ENCODE data around the gene CGB8.
A peak's percentile ranks its signal among the peaks of the same experiment; 100 is the strongest.

The CGB8 gene

DNA sequence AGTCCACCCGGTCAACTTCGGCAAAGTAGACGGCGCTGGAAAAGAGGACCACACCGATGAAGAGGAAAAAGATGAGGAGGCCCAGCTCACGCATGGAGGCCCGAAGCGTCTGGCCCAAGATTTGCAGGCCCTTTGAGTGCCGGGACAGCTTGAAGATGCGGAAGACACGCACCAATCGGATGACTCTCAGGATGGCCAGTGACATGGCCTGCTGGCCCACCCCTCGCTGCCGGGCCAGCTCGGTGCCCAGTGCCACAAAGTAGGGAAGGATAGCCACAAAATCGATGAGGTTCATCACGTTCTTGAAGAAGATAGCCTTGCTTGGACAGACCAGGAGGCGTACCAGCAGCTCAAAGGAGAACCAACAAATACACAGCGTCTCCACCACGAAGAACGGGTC is 21.5 kb upstream of the CGB8 start:
- H3K36me3 ChIP-seq, result no peaks in the 10 kb centered on the region
- peaks cover 0 to 8% (median 0%) of the 10 kb centered on the region in 11 experiments; a peak in 1 of 22 replicates for H4K20me1 ChIP-seq
- peaks cover 0 to 10% (median 0%) of the 10 kb centered on the region in 11 experiments; a peak in 1 of 22 replicates for H3K9me3 ChIP-seq (replicated peaks in 1 of 11)
- TF ChIP-seq Cebpa-rat (IDR thresholded peaks at IDR 0.05), result no peak
- H3K4me3 ChIP-seq, result no peak overlapping the region
- no peak overlapping the region for H3K9ac ChIP-seq
- H3K4me1 ChIP-seq, result peaks cover 0 to 11% (median 7%) of the 10 kb centered on the region in 10 experiments; a peak in 10 of 20 replicates
- H3K27ac ChIP-seq, result no peak overlapping the region
- peaks cover 27 to 40% (median 35%) of the 10 kb centered on the region in 11 experiments for H3K27me3 ChIP-seq
- H3K4me2 ChIP-seq, result no peak overlapping the region

DNA sequence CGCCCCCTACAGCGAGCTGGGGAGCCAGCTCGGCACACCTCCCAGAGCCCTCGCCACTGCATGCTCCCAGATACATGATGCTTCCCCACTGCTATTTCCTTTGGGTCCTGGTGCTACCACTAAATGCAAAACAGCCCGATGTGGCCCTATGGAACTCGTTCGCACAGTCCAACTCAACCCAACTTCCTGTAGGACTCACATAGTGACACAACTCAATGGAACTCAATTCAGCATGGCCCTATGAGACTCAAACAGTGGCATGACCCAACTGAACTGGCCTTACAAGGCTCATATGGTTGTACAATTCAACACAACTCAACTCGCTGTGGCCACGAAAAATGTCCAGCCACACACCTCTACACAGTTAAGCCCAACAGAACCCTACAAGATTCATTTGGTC is 20.1 kb upstream of the CGB8 start:
- Histone ChIP-seq H3K27ac (no peak overlapping the region), H3K27me3 (peaks cover 41 to 54% (median 49%) of the 10 kb centered on the region in 11 experiments), H3K4me2 (no peak overlapping the region)

DNA sequence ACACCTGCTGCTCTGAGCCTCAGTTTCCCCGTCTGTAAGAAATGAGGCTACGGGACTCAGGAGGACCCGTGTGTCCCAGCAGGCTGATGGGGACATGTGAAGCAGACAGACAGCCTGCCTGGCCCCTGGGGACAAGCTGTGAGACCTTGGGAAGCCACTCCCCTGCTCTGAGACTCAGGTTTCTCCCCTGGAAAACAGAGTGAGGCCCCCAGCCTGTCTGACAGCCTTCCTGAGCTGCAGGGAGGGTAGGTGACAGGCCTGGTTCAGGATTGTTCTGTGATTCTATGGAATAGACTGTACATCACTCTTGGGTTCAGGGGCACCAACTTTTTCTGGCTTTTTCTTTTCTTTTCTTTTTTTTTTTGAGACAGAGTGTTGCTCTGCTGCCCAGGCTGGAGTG is 18.6 kb upstream of the CGB8 start:
- peaks cover 55 to 68% (median 64%) of the 10 kb centered on the region in 11 experiments for H3K27me3 ChIP-seq
- H4K20me1 ChIP-seq, result peaks cover 0 to 8% (median 0%) of the 10 kb centered on the region in 11 experiments; a peak in 4 of 22 replicates
- H3K9ac ChIP-seq, result no peak overlapping the region
- H3K4me2 ChIP-seq, result peak overlapping the region in 1 of 11 experiments; percentile 12; a peak in 1 of 22 replicates
- TF ChIP-seq Cebpa-rat (IDR thresholded peaks at IDR 0.05), result no peak
- peaks cover 0 to 10% (median 0%) of the 10 kb centered on the region in 11 experiments; a peak in 1 of 22 replicates for H3K9me3 ChIP-seq (replicated peaks in 1 of 11)
- peaks cover 0 to 4% (median 0%) of the 10 kb centered on the region in 10 experiments; a peak in 1 of 20 replicates for H3K4me1 ChIP-seq
- H3K36me3 ChIP-seq, result no peaks in the 10 kb centered on the region
- no peak overlapping the region for H3K4me3 ChIP-seq
- no peak overlapping the region for H3K27ac ChIP-seq

More for the DNA sequence above, 20.1 kb upstream of the CGB8 start:
- Histone ChIP-seq H3K4me3 (no peak overlapping the region), H3K9me3 (replicated peaks in 1 of 11) (peaks cover 0 to 10% (median 0%) of the 10 kb centered on the region in 11 experiments; a peak in 1 of 22 replicates), H3K4me1 (peaks cover 0 to 9% (median 4%) of the 10 kb centered on the region in 10 experiments; a peak in 10 of 20 replicates), H4K20me1 (peaks cover 0 to 8% (median 0%) of the 10 kb centered on the region in 11 experiments; a peak in 4 of 22 replicates), H3K9ac (no peak overlapping the region), H3K36me3 (no peaks in the 10 kb centered on the region)
- TF ChIP-seq Cebpa-rat (IDR thresholded peaks at IDR 0.05), result no peak

DNA sequence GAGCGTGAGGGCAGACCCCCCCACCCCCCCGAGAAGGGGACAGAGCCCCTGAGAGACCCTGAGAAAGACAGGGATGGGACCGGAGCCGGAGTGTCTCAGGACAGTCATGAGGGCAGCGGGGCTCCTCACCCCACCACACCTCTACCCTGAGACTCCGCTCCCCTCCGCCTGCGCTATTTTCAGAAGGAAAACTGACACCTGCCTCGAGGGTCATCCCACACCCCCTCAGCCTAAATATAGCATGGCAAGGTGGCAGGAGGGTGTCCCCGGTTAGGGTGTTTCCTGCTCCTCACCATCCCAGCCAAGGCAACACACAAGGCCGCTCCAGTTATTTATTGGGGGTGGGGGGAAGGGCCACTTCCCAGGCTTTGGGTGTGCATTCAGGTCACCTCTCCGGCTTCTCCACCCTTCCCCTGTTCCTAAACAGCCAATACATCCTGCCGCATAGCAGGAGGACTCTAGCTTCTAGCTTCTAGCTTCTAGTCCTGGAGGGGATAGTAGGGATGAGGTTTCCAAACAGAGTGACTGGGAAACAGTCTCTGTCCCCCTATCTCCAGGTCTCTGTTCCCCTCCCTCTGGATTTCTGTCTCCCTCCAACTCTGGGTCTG is 17.1 kb upstream of the CGB8 start:
- H3K36me3 ChIP-seq, result no peaks in the 10 kb centered on the region
- peaks cover 0 to 8% (median 0%) of the 10 kb centered on the region in 11 experiments; a peak in 4 of 22 replicates for H4K20me1 ChIP-seq
- H3K4me1 ChIP-seq, result peaks cover 0 to 4% (median 0%) of the 10 kb centered on the region in 10 experiments; a peak in 2 of 20 replicates
- H3K9ac ChIP-seq, result no peak overlapping the region
- H3K9me3 ChIP-seq (replicated peaks in 1 of 11), result peaks cover 0 to 10% (median 0%) of the 10 kb centered on the region in 11 experiments; a peak in 1 of 22 replicates
- no peak for TF ChIP-seq Cebpa-rat (IDR thresholded peaks at IDR 0.05)
- peaks cover 71 to 84% (median 79%) of the 10 kb centered on the region in 11 experiments for H3K27me3 ChIP-seq
- no peak overlapping the region for H3K4me2 ChIP-seq
- no peak overlapping the region for H3K4me3 ChIP-seq
- H3K27ac ChIP-seq, result no peak overlapping the region

DNA sequence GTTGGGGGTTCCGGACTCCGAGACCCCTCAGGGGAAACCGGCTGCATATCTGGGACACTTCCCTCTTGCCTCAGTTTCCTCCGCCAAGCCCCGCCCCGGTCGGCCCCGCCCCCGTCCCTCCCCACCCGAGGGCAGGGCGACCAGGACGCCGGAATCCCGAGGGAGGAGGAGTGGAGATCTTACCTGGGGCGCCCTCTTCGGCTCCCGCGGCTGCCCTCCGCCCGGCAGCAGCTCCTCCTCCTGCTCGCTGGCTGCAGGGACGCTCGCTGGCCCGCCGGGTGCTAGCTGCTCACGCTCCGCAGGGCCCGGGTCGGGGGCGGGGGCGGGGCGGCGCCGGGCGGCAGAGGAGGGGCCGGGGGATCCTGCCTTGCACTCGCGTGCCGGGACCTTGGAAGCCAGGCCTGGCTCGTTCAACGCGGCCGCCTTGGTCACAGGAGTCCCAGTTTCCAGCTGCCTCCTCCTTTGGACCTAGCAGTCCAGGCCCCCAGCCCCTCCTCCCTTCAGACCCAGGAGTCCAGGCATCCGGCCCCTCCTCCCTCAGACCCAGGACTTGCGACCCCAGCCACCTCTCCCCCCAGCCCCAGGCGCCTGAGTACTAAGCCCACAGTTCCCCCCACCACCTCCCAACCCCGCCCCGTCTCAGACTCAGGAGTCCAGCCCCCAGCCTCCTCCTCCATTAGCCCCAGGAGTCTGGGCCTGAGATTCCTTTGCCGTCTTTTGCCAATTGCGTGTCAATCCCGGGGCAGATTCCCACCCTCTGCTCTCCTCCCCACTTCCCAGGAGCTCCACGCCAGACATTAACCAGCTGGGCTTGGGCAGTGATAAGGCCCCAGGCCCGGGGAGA is 16.1 kb upstream of the CGB8 start, which contains the start of gene NTF4:
TSS of gene NTF4 (minus strand) at position 51 of the 844 bp plus-strand sequence. CDS start 2,821 bp downstream, outside the sequence.
- H4K20me1 ChIP-seq, result peaks cover 0 to 17% (median 0%) of the 10 kb centered on the region in 11 experiments; a peak in 6 of 22 replicates
- no peak within 1 kb of the TSS for H3K27ac ChIP-seq
- H3K4me1 ChIP-seq, result peaks cover 0 to 4% (median 0%) of the 10 kb centered on the region in 10 experiments; a peak in 2 of 20 replicates
- peak within 1 kb of the TSS in 8 of 11 experiments; percentile 11 to 52 (median 32); a peak in 9 of 22 replicates for H3K4me2 ChIP-seq
- no peak within 1 kb of the TSS for H3K9ac ChIP-seq
- no peak for TF ChIP-seq Cebpa-rat (IDR thresholded peaks at IDR 0.05)
- no peaks in the 10 kb centered on the region for H3K36me3 ChIP-seq
- H3K9me3 ChIP-seq (replicated peaks in 1 of 11), result no peaks in the 10 kb centered on the region
- peaks cover 81 to 94% (median 89%) of the 10 kb centered on the region in 11 experiments for H3K27me3 ChIP-seq
- peak within 1 kb of the TSS in 1 of 10 experiments; percentile 38; a peak in 1 of 20 replicates for H3K4me3 ChIP-seq

DNA sequence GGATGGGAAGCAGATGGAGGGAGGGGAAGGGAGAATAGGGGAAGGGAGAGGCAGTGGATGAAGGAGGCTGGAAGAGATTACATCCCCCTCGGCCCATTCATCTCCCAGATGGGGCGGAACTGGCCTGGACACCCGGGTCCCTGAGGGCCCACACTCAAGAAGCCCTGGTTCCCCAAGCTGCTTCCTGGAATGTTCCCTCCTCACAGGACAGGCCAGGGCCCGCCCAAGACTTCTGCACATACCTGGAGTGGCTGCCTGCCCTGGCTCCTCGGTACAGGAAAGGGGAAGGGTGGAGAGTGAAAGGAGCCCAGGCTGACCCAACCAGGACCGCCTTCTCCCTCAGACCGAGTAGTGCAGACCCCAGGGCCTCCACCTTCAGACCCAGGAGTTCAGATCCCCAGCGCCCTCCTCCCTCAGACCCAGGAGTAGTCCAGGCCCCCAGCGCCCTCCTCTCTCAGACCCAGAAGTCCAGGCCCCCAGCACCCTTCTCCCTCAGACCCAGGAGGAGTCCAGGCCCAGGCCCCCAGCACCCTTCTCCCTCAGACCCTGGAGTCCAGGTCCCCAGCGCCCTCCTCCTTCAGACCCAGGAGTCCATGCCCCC is 15.2 kb upstream of the CGB8 start:
- Histone ChIP-seq H3K4me3 (peak overlapping the region in 1 of 10 experiments; percentile 38; a peak in 1 of 20 replicates), H3K4me1 (peaks cover 0 to 8% (median 2%) of the 10 kb centered on the region in 10 experiments; a peak in 10 of 20 replicates), H3K9me3 (replicated peaks in 1 of 11) (no peaks in the 10 kb centered on the region), H4K20me1 (peaks cover 0 to 17% (median 0%) of the 10 kb centered on the region in 11 experiments; a peak in 6 of 22 replicates), H3K9ac (no peak overlapping the region), H3K4me2 (peak overlapping the region in 8 of 11 experiments; percentile 11 to 52 (median 32); a peak in 8 of 22 replicates), H3K27me3 (peaks cover 90 to 100% (median 98%) of the 10 kb centered on the region in 11 experiments), H3K36me3 (no peaks in the 10 kb centered on the region), H3K27ac (no peak overlapping the region)
- no peak for TF ChIP-seq Cebpa-rat (IDR thresholded peaks at IDR 0.05)

DNA sequence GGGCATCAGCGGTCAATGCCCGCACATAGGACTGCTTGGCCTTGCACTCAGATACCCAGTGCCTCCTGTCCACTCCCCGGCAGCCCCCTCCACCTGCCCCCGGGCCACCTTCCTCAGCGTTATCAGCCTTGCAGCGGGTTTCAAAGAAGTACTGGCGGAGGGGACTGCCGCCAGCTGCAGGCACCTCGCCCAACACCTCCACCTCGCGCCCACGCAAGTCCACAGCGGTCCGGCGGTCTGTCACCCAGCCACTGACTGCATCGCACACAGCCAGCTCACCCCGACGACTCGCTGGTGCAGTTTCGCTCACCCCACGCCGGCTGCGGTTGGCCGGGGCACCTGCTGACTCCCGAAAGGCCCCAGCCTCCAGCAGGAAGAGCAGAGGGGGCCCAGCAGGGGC is 12.5 kb upstream of the CGB8 start:
- Histone ChIP-seq H4K20me1 (peaks cover 0 to 34% (median 0%) of the 10 kb centered on the region in 11 experiments; a peak in 7 of 22 replicates), H3K27ac (no peak overlapping the region), H3K9ac (no peak overlapping the region), H3K4me1 (peaks cover 14 to 30% (median 21%) of the 10 kb centered on the region in 10 experiments), H3K9me3 (replicated peaks in 1 of 11) (no peaks in the 10 kb centered on the region), H3K36me3 (no peaks in the 10 kb centered on the region), H3K4me3 (no peak overlapping the region), H3K4me2 (peak overlapping the region in 1 of 11 experiments; percentile 35; a peak in 1 of 22 replicates), H3K27me3 (peaks cover 100% of the 10 kb centered on the region in 11 experiments)
- no peak for TF ChIP-seq Cebpa-rat (IDR thresholded peaks at IDR 0.05)

DNA sequence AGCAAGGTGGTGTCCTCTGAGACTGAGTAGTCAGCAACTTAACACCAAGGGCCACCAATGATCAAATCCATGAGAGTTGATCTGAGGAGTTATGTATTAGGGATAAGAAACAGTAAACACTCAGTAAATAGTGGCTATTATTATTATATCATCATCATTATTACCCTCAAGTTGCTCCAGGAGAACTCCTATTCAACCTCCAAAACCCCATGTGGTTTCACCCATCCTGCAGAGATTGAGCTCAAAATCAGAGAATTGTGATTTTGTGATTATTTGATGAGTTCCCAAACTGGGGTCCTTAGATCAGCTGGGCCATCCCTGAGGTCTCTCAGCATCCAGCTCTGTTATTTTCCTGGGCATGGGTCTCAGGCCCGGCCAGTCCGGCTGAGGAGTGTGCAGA is 12.1 kb upstream of the CGB8 start:
- Histone ChIP-seq H3K9ac (no peak overlapping the region), H3K4me3 (no peak overlapping the region), H4K20me1 (peaks cover 0 to 34% (median 0%) of the 10 kb centered on the region in 11 experiments; a peak in 7 of 22 replicates), H3K27me3 (peaks cover 100% of the 10 kb centered on the region in 11 experiments), H3K36me3 (no peaks in the 10 kb centered on the region), H3K4me2 (no peak overlapping the region), H3K9me3 (replicated peaks in 1 of 11) (no peaks in the 10 kb centered on the region), H3K27ac (no peak overlapping the region), H3K4me1 (peaks cover 19 to 35% (median 26%) of the 10 kb centered on the region in 10 experiments)
- no peak for TF ChIP-seq Cebpa-rat (IDR thresholded peaks at IDR 0.05)
